OCI-LY3 (cell line): ENCODE data around the gene FRYL.

Experiments
- H2AFZ ChIP-seq: fragments of 200-600, 300-600 bp; shearing (Covaris generic); 2 replicates; pipeline ENCODE4 v1.6.0; 2014; ENCODE audit warnings: antibody characterized with exemption, low read depth, low read length
- H3K27ac ChIP-seq: fragments of 200-600, 300-600 bp; sonication (generic); 2 replicates; pipeline ENCODE4 v1.5.1; 2014; ENCODE audit warnings: mild to moderate bottlenecking, low read length, moderate library complexity, mixed read lengths
- H3K27me3 ChIP-seq: fragments of 200-600, 300-600 bp; sonication (generic); 2 replicates; pipeline ENCODE4 v1.6.1; 2014; ENCODE audit warnings: low read depth, low read length, mixed read lengths
- H3K36me3 ChIP-seq: fragments of 200-600, 300-600 bp; sonication (generic); replicated peaks from 2 replicates; pipeline ENCODE3; 2014; ENCODE audit warnings: low read depth, low read length, mixed read lengths
- H3K4me1 ChIP-seq: fragments of 300-600, 200-600 bp; sonication (generic); 2 replicates; pipeline ENCODE4 v1.6.1; 2014; ENCODE audit warnings: low read length, mixed read lengths
- H3K4me2 ChIP-seq: fragments of 200-600, 300-600 bp; sonication (generic); 2 replicates; pipeline ENCODE4 v1.6.1; 2014; ENCODE audit warnings: low read length, mixed read lengths
- H3K4me3 ChIP-seq: fragments of 300-600, 200-600 bp; sonication (generic); 2 replicates; pipeline ENCODE4 v1.5.1; 2014; ENCODE audit warnings: antibody characterized with exemption, mild to moderate bottlenecking, low read length, moderate library complexity
- H3K79me2 ChIP-seq: fragments of 300-600, 200-600 bp; shearing (Covaris generic); 2 replicates; pipeline ENCODE4 v1.6.1; 2014; ENCODE audit warnings: mild to moderate bottlenecking, low read length, mixed read lengths
- H3K9ac ChIP-seq: fragments of 300-600, 200-600 bp; shearing (Covaris generic); 2 replicates; pipeline ENCODE4 v1.6.0; 2014; ENCODE audit warnings: mild to moderate bottlenecking, low read length, moderate library complexity
- H3K9me3 ChIP-seq: fragments of 200-600, 300-600 bp; shearing (Covaris generic); 2 replicates; pipeline ENCODE4 v1.6.1; 2014; ENCODE audit warnings: low read length, mixed read lengths; ENCODE audit not compliant: insufficient read depth
- H4K20me1 ChIP-seq: fragments of 200-600, 300-600 bp; sonication (generic); 2 replicates; pipeline ENCODE4 v1.6.1; 2016; ENCODE audit warnings: low read length, mixed read lengths; ENCODE audit not compliant: insufficient read depth
- EZH2phosphoT487 ChIP-seq: fragments of 200-600 bp; shearing (Covaris generic); IDR thresholded peaks from 2 replicates; pipeline ENCODE4 v1.6.1; 2018; ENCODE audit warnings: antibody characterized with exemption, mixed run types, low read depth
- TF ChIP-seq, protein P1 (sequence below): fragments of 200-600, 300-600 bp; sonication (generic); IDR thresholded peaks from 2 replicates; pipeline ENCODE4 v1.5.1; 2014; ENCODE audit warnings: antibody characterized with exemption, low read length, low read depth

The FRYL gene

DNA sequence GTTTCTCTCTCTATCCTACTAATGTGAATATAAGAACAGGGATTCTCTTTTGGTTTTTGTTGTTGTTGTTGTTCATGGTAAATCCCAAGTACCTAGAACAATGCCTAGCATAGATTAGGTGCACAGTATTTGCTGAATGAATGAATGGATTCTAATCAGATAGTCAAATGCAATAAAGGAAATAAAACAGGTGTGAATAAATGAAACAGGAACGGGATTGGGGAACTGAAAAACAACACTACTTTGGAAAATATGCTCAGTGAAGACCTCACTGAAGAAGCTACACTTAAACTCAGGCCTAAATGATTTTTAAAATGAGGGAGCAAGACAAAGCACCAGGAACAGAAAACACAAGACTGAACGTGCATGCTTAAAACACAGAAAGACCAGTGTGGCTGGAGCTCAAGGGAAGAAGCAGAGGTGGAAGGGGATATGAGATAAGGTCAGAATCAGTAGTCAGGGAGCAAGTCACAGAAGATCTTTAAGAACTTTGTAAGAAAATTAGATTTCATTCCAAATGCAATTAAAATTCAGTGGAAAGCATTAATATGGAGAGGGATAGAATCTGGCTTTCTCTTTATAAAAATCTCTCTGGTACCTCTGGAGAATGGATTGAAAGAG, 145.3 kb downstream of the FRYL start:
- H3K4me1 ChIP-seq = peaks cover 11% of the 10 kb centered on the region
- H3K4me2 ChIP-seq = peak overlapping the region; percentile 20; the same call in 1 of the 2 replicates
- no peaks in the 10 kb centered on the region for H3K9me3 ChIP-seq
- H3K36me3 ChIP-seq = no peaks in the 10 kb centered on the region
- H3K4me3 ChIP-seq = no peak overlapping the region
- H3K79me2 ChIP-seq = no peaks in the 10 kb centered on the region
- H3K27ac ChIP-seq = no peak overlapping the region
- H2AFZ ChIP-seq = no peak overlapping the region
- no peaks in the 10 kb centered on the region; the same call in 1 of the 2 replicates for H4K20me1 ChIP-seq
- H3K9ac ChIP-seq = no peak overlapping the region
- TF ChIP-seq, protein P1, sequence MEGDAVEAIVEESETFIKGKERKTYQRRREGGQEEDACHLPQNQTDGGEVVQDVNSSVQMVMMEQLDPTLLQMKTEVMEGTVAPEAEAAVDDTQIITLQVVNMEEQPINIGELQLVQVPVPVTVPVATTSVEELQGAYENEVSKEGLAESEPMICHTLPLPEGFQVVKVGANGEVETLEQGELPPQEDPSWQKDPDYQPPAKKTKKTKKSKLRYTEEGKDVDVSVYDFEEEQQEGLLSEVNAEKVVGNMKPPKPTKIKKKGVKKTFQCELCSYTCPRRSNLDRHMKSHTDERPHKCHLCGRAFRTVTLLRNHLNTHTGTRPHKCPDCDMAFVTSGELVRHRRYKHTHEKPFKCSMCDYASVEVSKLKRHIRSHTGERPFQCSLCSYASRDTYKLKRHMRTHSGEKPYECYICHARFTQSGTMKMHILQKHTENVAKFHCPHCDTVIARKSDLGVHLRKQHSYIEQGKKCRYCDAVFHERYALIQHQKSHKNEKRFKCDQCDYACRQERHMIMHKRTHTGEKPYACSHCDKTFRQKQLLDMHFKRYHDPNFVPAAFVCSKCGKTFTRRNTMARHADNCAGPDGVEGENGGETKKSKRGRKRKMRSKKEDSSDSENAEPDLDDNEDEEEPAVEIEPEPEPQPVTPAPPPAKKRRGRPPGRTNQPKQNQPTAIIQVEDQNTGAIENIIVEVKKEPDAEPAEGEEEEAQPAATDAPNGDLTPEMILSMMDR = no peak
- no peak for TF ChIP-seq EZH2phosphoT487
- no peaks in the 10 kb centered on the region for H3K27me3 ChIP-seq

DNA sequence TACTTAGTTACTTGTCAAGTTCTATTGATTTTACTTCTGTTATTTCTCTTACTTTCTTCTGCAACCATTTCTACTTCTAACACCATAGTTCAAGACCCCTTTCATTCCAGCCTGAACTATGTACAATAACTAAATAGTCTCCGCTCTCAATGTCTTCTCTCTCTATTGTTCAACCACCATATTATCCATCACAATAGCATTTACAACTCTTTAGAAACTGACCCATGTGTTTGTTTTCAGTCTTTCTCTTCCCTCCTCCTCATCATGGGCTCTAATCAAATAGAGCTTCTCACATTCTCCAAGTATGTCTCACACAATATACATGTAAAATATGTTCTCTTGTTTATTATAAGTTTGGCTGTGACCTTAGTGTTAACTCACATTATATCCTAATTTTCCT, 146.4 kb downstream of the FRYL start:
- H3K4me2 ChIP-seq = no peak overlapping the region
- H3K36me3 ChIP-seq = no peaks in the 10 kb centered on the region
- no peak overlapping the region for H3K4me3 ChIP-seq
- no peaks in the 10 kb centered on the region for H3K9me3 ChIP-seq
- no peaks in the 10 kb centered on the region for H3K79me2 ChIP-seq
- no peak overlapping the region for H3K9ac ChIP-seq
- H2AFZ ChIP-seq = no peak overlapping the region
- no peak overlapping the region for H3K27ac ChIP-seq
- H3K27me3 ChIP-seq = no peaks in the 10 kb centered on the region
- peaks cover 11% of the 10 kb centered on the region for H3K4me1 ChIP-seq
- TF ChIP-seq, protein P1 = no peak
- H4K20me1 ChIP-seq = no peaks in the 10 kb centered on the region

DNA sequence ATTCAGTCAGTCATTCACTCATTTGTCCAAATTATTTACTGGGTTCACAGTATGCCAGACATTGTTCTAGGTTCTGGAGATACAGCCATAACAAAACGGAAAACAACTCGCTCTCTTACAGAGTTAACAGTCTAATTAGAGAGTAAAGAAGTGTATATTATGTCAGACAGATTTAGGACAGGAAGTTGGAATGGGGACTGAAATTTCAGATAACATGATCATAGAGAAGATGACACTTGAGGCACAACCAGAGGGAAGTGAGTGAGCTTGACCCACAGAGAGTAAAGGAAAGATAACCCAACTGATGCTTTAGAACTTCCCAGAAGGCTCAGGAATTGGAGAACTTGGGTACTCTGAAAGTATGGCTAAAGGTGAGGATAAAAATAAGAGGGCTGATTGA, 150.6 kb downstream of the FRYL start:
- H3K36me3 ChIP-seq = no peaks in the 10 kb centered on the region
- no peak overlapping the region for H3K27ac ChIP-seq
- H3K27me3 ChIP-seq = no peaks in the 10 kb centered on the region
- no peak overlapping the region for H2AFZ ChIP-seq
- TF ChIP-seq, protein P1 = no peak
- no peak for TF ChIP-seq EZH2phosphoT487
- no peaks in the 10 kb centered on the region for H4K20me1 ChIP-seq
- H3K4me2 ChIP-seq = no peak overlapping the region
- H3K9ac ChIP-seq = no peak overlapping the region
- no peaks in the 10 kb centered on the region for H3K9me3 ChIP-seq
- H3K4me3 ChIP-seq = no peak overlapping the region
- H3K79me2 ChIP-seq = no peaks in the 10 kb centered on the region
- no peaks in the 10 kb centered on the region for H3K4me1 ChIP-seq

DNA sequence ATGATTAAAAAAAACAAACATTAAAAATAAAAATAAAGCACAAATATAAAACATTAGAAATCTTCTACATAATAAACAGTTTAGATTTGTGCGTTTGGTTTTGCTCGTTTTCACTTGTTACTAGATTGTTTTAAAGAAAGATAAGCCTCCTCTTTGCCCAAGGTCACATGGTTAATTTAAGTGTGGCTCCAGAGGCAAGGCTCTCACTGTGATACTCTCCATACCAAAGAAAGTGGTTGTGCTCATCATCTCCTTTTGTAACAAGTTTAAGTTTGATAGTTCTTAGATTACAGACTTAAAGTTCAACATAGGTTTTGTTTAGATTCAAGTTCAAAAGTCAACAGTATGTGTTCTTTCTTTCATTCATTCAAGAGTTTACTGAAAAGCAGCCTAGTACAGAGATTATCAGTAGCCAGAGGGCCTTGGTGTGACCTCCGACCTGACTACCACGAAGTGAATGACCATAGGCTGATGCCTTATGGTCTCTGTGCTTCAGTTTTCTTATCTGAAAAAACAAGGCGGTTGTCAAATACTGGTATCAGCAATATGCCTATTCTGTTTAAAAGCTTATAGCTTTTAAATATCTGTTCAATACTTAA, 156.8 kb downstream of the FRYL start:
- H3K36me3 ChIP-seq = no peaks in the 10 kb centered on the region
- H3K27ac ChIP-seq = no peak overlapping the region
- H3K4me1 ChIP-seq = no peaks in the 10 kb centered on the region
- H3K4me2 ChIP-seq = no peak overlapping the region
- no peak overlapping the region for H3K4me3 ChIP-seq
- no peak overlapping the region for H3K9ac ChIP-seq
- TF ChIP-seq, protein P1 = no peak
- no peak for TF ChIP-seq EZH2phosphoT487
- no peak overlapping the region for H2AFZ ChIP-seq
- no peaks in the 10 kb centered on the region for H3K9me3 ChIP-seq
- H4K20me1 ChIP-seq = no peaks in the 10 kb centered on the region
- H3K79me2 ChIP-seq = no peaks in the 10 kb centered on the region
- H3K27me3 ChIP-seq = no peaks in the 10 kb centered on the region
